Stimulated activated CD8-positive, alpha-beta memory T cell treated with anti-CD3 and anti-CD28 coated beads, Interleukin-15, amount 100 ng/mL, for 48 hours (primary cell): Measurements from ENCODE around the gene MYO1A.
A peak's percentile ranks its signal among the peaks of the same experiment; 100 is the strongest.

ENCODE experiments used
- DNase-seq, 2 donors: peaks; one replicate each; pipeline ENCODE4 v3.0.0-alpha.2; 2020; ENCODE audit warnings: low read depth in 2 of 2

MYO1A gene

DNA sequence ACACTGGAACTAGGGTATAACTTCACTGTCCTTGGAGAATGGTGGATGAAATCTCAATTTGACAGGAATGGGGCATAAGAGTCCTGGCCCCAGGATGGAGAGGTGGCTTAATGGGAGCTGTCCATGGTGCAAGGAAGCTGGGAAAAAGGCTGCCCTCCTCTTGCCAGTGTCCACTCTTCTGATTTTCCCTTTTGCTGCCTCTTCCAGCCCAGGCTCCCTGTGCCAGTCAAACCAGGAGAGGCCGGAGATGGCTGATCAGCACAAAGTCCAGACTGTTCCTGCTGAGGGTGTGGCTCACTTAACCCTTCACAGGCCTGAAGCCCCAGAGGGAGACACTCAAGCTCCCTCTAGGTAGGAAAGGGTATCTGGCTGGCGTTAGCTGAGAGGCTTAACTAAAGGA is at the start of gene MYO1A:
TSS of gene MYO1A (minus strand) at position 240 of the 400 bp plus-strand sequence. CDS start 1,806 bp downstream, outside the sequence.
- no peak for DNase-seq

DNA sequence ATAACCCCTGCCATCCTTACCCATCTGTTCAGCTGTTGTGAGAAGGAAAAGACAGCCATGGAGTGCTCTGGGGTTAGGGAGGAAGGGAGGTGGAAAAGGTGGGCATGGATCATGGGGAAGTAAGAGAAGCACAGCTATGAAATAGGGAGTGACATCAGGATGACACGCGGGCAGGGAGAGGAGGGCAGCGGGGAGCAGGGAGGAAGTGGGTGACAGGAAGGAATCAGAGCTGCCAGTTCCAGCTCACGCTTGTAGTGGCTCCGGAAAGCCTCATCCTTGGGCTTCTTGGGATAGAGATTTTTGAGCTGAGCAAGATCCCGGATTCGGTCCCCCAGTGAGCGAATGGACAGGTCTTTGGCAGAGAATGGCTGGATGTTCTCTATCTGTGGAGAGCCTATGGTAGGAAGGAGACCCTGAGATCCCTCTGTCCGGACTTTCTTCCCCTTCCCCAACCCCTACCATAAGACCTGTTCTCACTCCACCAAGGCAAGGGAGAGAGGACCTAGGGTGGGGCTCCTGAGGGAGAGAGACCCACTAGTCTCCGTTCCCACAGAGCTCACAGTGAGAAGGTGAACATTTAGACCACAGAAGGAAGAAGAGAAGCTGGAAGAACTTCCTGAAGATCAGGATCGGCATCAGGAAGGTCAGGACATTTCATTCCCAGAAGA is 49.3 kb upstream of the MYO1A start:
- no peak for DNase-seq

GRCh38 chr12:57098546-57098945 is 48.6 kb upstream of the MYO1A start:
- no peak for DNase-seq

DNA sequence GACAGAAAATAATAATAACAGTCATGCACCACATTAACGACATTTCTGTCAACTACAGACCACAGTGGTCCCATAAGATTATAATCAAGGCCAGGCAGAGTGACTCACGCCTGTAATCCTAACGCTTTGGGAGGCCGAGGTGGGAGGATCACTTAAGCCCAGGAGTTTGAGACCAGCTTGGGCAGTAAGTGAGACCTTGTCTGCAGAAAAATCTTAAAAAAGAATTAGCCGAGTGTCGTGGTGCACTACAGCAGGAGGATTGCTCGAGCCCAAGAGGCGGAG is 47.6 kb upstream of the MYO1A start:
- DNase-seq, result no peak

- DNase-seq, result no peak
These were observed 47.0 kb upstream of the MYO1A start for GRCh38 chr12:57096748-57097553.

GRCh38 chr12:57096099-57096572 is 46.2 kb upstream of the MYO1A start:
- no peak for DNase-seq

- no peak for DNase-seq
These were observed 45.5 kb upstream of the MYO1A start for GRCh38 chr12:57095440-57095839.

DNA sequence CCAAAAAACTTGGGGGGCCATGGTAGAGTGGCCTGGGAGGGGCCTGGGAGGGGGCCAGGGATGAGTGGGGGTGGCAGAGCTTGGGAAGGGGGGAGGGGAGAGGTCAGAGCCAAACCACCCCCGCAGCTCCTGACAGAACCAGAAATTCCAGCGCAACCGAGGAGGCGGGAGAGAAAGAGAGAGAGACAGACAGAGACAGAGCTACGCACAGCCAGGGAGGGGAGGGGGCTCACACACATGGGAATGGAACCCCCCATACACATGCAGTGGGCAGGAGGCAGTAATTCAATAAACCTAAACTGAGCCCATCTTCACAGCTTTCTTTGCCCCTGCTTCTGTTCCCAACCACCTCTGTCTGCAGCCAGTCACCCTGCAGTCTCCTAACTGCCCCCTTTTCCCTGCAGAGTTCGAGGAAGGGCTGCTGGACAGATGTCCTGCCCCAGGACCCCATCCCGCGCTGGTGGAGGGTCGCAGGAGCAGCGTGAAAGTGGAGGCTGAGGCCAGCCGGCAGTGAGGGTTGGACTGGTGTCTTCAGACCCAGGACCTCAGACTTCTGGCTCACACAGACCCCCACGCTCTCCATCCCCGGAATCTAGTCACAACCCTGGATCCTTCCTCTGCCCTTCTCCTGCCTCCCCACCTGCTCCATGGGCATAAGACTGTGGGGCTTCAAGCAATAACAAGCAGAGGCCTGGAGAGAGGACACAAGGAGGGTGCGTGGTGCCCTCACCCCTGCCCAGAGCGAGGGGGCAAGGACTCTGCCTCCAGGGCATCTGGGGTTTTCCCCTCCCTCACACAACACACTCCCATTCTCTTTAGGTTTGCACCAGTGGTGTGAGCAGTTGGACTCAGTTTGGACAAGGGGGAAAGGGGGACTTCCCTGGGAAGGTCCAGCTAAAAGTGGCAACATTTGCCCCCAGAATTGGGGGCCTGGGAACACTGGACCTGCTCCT is 44.6 kb upstream of the MYO1A start:
- DNase-seq, result no peak

- DNase-seq, result peak; percentile 68 to 70
These were observed 43.7 kb upstream of the MYO1A start for GRCh38 chr12:57093415-57094207.

DNA sequence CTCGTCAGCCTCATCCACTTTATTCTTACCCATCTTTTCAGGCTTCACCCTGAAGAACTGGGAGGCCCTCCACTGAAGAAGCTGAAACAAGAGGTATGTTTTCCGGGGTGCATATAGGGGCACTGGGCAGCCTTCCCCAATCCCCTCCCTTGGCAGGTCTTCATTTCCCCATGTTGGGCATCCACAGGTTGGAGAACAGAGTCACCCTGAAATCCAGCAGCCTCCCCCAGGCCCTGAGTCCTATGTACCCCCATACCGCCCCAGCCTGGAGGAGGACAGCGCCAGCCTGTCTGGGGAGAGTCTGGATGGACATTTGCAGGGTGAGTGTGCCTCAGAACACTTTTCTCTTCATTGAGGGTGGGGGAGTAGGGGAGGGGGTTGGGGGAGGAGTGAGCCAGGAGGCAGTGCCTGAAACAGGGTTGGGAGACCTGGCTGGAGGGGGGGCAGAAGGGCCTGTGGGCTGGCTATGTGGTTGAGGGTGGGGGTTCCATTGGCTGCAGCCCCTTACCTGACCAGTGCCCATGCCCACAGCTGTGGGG is 43.0 kb upstream of the MYO1A start:
- no peak for DNase-seq

- DNase-seq, result no peak
These were observed 42.6 kb upstream of the MYO1A start for GRCh38 chr12:57092529-57092862.

- no peak for DNase-seq
These were observed 42.0 kb upstream of the MYO1A start for GRCh38 chr12:57091638-57092528.

GRCh38 chr12:57090924-57091637 is 41.2 kb upstream of the MYO1A start:
- no peak for DNase-seq

- no peak for DNase-seq
These were observed 40.6 kb upstream of the MYO1A start for GRCh38 chr12:57090490-57090889.

- DNase-seq, result peak in 1 of 2 donors; percentile 45
These were observed 39.6 kb upstream of the MYO1A start for GRCh38 chr12:57089271-57090245.

- peak; percentile 88 to 91 for DNase-seq
These were observed 38.7 kb upstream of the MYO1A start, which contains the start of gene NAB2 for GRCh38 chr12:57088354-57089270. Gene NAB2 (plus strand): TSS chr12:57089114. CDS start chr12:57089272, 158 bp downstream.
